Progenitor cell of endocrine pancreas (in vitro differentiated cells): Measurements from ENCODE around the gene KCNAB2. TPM values are rescaled to one million over a fixed set of nuclear protein-coding genes. Genes with fewer than 3 reads are reported as not detected.
A peak's percentile ranks its signal among the peaks of the same experiment; 100 is the strongest.

Source experiments
- DNase-seq: peaks from one replicate; pipeline ENCODE4 v3.0.0; 2021; ENCODE audit warnings: low spot score; ENCODE audit not compliant: unreplicated experiment
- H3K27ac Mint-ChIP-seq: 2 replicates; pipeline ENCODE4 v1.8.0; 2021; ENCODE audit warnings: mild to moderate bottlenecking, moderate library complexity, mixed read lengths
- H3K27me3 Mint-ChIP-seq: 2 replicates; pipeline ENCODE4 v1.8.0; 2021; ENCODE audit warnings: mixed read lengths
- H3K36me3 Mint-ChIP-seq: 2 replicates; pipeline ENCODE4 v1.8.0; 2022; ENCODE audit warnings: mixed read lengths; ENCODE audit not compliant: insufficient read depth
- H3K4me1 Mint-ChIP-seq: 2 replicates; pipeline ENCODE4 v1.8.0; 2021; ENCODE audit warnings: low read depth, mixed read lengths
- H3K4me3 Mint-ChIP-seq: 2 replicates; pipeline ENCODE4 v1.8.0; 2021; ENCODE audit warnings: low read depth, mild to moderate bottlenecking, moderate library complexity, mixed read lengths
- H3K9me3 Mint-ChIP-seq: 2 replicates; pipeline ENCODE4 v1.8.0; 2021; ENCODE audit warnings: low read depth, mixed read lengths
- total RNA-seq: library from RNA; stranded (reverse); gene quantifications from 2 replicates; pipeline ENCODE4 v1.2.1, GENCODE V29; 2021
- TF ChIP-seq, protein P1 (sequence below): fragments of 200-600 bp; sonication (generic); IDR thresholded peaks from one replicate; pipeline ENCODE4 v1.5.0; 2021; ENCODE audit warnings: antibody characterized with exemption, mild to moderate bottlenecking; ENCODE audit not compliant: unreplicated experiment

KCNAB2 gene
- total RNA-seq, 1 donor from 2014 or later, result 6.9 TPM

DNA sequence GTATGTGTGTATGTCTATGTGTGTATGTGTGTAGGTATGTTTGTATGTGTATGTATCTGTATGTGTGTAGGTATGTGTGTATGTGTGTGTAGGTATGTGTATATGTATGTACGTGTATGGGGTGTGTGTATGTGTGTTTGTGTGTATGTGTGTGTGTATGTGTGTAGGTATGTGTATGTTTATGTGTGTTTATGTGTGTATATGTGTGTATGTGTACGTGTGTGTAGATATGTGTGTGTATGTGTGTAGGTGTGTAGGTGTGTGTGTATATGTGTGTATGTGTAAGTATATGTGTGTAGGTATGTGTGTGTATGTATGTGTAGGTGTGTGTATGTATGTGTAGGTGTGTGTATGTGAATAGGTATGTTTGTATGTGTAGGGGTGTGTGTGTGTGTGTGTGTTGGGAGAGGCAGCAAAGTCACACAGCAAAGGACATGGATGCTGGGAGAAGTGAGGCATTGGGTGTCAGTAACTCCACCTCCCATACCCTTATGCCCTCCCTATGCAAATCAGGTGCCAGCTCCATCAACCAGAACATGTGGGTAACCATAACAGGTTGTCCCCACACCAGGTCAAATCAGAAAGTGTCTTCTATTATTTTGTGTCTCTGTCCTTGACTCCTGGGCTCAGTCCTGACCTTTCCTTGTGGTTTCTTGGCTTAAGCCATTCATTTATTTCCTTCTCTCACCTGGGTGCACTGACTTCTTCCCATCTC, 15.0 kb upstream of the KCNAB2 start:
- TF ChIP-seq, protein P1, sequence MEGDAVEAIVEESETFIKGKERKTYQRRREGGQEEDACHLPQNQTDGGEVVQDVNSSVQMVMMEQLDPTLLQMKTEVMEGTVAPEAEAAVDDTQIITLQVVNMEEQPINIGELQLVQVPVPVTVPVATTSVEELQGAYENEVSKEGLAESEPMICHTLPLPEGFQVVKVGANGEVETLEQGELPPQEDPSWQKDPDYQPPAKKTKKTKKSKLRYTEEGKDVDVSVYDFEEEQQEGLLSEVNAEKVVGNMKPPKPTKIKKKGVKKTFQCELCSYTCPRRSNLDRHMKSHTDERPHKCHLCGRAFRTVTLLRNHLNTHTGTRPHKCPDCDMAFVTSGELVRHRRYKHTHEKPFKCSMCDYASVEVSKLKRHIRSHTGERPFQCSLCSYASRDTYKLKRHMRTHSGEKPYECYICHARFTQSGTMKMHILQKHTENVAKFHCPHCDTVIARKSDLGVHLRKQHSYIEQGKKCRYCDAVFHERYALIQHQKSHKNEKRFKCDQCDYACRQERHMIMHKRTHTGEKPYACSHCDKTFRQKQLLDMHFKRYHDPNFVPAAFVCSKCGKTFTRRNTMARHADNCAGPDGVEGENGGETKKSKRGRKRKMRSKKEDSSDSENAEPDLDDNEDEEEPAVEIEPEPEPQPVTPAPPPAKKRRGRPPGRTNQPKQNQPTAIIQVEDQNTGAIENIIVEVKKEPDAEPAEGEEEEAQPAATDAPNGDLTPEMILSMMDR, result no peak
- no peaks in the 10 kb centered on the region for H3K4me1 Mint-ChIP-seq
- H3K27ac Mint-ChIP-seq, result no peak overlapping the region
- no peak for DNase-seq
- no peaks in the 10 kb centered on the region for H3K9me3 Mint-ChIP-seq
- no peaks in the 10 kb centered on the region for H3K36me3 Mint-ChIP-seq
- no peak overlapping the region for H3K4me3 Mint-ChIP-seq
- peaks cover 30% of the 10 kb centered on the region for H3K27me3 Mint-ChIP-seq

DNA sequence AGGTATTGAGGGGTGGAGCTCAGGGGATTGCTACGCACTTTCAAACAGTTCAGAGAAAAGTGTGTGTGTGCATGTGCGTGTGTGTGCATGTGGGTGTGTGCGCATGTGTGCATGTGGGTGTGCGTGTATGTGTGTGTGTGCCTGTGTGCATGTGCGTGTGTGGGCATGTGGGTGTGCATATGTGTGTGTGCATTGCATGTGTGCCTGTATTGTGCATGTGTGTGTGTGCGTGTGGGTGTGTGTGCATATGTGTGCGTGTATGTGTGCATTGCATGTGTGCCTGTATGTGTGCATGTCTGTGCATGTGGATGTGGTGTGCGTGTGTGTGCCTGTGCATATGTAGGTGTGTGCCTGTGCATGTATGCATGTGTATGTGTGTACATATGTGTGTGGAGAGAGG, 12.6 kb upstream of the KCNAB2 start:
- no peaks in the 10 kb centered on the region for H3K4me1 Mint-ChIP-seq

DNA sequence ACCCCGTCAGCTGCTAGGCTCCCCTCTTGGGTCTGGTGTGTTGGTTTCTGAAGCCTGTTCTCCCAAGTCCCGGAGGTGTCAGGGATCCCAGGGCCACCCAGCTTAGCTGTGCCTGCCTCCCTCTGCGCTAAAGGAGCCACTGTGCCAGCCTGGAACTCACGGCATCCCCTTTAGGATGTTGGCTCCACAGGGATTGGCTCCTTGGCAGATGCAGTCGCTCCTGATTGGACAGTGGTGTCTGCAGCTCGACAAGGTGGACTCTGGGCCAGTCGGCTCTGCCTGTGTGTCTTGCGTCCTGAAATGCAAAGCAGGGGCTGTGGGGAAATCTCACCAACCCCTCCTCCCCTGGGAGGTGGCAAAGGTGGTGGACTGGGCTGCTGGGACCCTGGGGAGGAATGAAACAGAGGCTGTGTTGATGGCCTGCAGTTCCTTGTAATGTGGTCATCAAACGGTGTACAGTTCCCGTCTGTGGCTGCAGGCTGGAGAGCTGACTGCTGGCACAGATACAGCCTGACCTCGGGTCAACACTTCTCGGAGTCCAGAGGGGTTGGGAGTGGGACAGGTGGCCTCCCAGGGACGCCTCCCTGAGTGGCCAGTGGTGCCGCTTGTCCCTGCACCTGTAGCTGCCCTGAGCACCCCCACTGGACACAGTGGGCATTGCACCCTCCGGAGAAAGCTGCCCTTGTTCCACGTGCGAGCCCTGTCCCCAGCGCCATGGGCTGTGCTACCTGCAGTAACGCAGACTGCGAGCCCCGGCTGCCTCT, 11.5 kb upstream of the KCNAB2 start:
- Mint-ChIP-seq H3K27me3 (peaks cover 34% of the 10 kb centered on the region), H3K36me3 (no peaks in the 10 kb centered on the region), H3K4me1 (no peaks in the 10 kb centered on the region), H3K9me3 (no peaks in the 10 kb centered on the region), H3K4me3 (no peak overlapping the region), H3K27ac (no peak overlapping the region)
- TF ChIP-seq, protein P1, result peak; percentile 79
- peak; percentile 61 for DNase-seq

More for the DNA sequence above, 12.6 kb upstream of the KCNAB2 start:
- Mint-ChIP-seq H3K9me3 (no peaks in the 10 kb centered on the region), H3K27ac (no peak overlapping the region), H3K36me3 (no peaks in the 10 kb centered on the region), H3K4me3 (no peak overlapping the region), H3K27me3 (peaks cover 34% of the 10 kb centered on the region)
- no peak for DNase-seq
- TF ChIP-seq, protein P1, result no peak

DNA sequence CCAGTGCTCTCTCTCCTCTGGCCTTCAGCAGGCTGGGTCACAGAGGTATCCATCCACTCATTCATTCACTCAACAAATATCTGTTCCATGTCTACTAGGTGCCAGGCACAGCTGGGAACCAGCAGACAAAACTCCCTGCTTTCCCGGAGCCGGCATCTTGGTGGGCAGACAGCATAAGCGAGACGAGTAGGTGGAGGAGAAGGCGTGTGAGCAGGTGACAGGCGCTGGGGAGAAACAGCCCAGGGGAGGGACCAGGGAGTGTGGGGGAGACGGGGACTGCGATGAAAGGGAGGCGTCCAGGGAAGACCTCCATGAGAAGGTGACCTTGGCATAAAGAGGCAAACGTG, 11.0 kb upstream of the KCNAB2 start:
- Mint-ChIP-seq H3K27me3 (peaks cover 34% of the 10 kb centered on the region), H3K4me3 (no peak overlapping the region), H3K27ac (no peak overlapping the region), H3K4me1 (no peaks in the 10 kb centered on the region), H3K36me3 (no peaks in the 10 kb centered on the region), H3K9me3 (no peaks in the 10 kb centered on the region)
- TF ChIP-seq, protein P1, result peak; percentile 1
- DNase-seq, result no peak

DNA sequence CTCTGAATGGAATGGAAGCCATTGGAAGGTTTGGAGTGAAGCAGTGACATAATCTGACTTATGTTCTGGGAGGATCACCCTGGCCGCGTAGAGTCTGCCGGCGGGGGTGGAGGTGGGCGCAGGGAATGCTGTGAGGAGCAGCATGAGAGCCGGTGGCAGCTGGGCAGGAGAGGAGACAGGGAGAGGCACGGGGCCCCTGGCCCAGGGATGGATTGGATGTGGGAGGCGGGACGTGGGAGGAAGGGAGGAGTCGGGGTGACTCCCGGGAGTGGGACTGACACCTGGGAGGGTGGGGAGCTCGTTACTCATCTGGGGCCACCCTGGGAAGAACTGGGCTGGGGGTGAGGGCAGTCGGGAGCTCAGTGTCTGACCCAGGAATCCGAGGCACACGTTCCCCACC, 10.4 kb upstream of the KCNAB2 start:
- peaks cover 34% of the 10 kb centered on the region for H3K27me3 Mint-ChIP-seq
- H3K4me1 Mint-ChIP-seq, result no peaks in the 10 kb centered on the region
- no peak for DNase-seq
- TF ChIP-seq, protein P1, result no peak
- no peak overlapping the region for H3K27ac Mint-ChIP-seq
- H3K9me3 Mint-ChIP-seq, result no peaks in the 10 kb centered on the region
- H3K36me3 Mint-ChIP-seq, result no peaks in the 10 kb centered on the region
- no peak overlapping the region for H3K4me3 Mint-ChIP-seq
